AG09309 (cell line): ENCODE measurements around the gene ADAMTS10.
"Not testable (repeated sequence)": the region's sequence is repeated elsewhere in the genome, so short reads cannot be mapped to it uniquely, and the experiment has no call there.

Source experiments
- DNase-seq: peaks from one replicate; pipeline ENCODE4 v3.0.0-alpha.2; 2010; ENCODE audit warnings: low read depth
- H3K4me3 ChIP-seq: 2 replicates; pipeline ENCODE4 v1.5.1; 2011; ENCODE audit warnings: mild to moderate bottlenecking, low read depth, low read length, moderate library complexity; ENCODE audit not compliant: control insufficient read depth
- TF ChIP-seq, protein P1 (sequence below): IDR thresholded peaks from 2 replicates; pipeline ENCODE4 v1.5.1; 2011; ENCODE audit warnings: mild to moderate bottlenecking, low read depth, low read length, inconsistent platforms; ENCODE audit not compliant: insufficient read depth, control insufficient read depth; ENCODE audit errors: missing control alignments

Gene ADAMTS10

DNA sequence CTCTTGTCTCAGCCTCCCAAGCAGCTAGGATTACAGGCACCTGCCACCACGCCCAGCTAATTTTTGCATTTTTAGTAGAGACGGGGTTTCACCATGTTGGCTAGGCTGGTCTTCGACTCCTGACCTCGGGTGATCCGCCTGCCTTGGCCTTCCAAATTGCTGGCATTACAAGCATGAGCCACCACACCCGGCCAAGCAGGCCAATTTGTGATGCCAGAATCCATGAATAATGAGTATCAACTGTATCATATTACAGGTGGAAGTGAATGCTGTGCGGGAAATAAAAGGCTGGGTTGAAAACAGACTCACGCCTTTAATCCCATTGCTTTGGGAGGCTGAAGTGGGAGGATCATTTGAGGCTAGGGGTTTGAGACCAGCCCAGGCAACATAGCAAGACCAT is 16.3 kb upstream of the ADAMTS10 start:
- TF ChIP-seq, protein P1, sequence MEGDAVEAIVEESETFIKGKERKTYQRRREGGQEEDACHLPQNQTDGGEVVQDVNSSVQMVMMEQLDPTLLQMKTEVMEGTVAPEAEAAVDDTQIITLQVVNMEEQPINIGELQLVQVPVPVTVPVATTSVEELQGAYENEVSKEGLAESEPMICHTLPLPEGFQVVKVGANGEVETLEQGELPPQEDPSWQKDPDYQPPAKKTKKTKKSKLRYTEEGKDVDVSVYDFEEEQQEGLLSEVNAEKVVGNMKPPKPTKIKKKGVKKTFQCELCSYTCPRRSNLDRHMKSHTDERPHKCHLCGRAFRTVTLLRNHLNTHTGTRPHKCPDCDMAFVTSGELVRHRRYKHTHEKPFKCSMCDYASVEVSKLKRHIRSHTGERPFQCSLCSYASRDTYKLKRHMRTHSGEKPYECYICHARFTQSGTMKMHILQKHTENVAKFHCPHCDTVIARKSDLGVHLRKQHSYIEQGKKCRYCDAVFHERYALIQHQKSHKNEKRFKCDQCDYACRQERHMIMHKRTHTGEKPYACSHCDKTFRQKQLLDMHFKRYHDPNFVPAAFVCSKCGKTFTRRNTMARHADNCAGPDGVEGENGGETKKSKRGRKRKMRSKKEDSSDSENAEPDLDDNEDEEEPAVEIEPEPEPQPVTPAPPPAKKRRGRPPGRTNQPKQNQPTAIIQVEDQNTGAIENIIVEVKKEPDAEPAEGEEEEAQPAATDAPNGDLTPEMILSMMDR: no peak
- DNase-seq: no peak
- no peak overlapping the region for H3K4me3 ChIP-seq

DNA sequence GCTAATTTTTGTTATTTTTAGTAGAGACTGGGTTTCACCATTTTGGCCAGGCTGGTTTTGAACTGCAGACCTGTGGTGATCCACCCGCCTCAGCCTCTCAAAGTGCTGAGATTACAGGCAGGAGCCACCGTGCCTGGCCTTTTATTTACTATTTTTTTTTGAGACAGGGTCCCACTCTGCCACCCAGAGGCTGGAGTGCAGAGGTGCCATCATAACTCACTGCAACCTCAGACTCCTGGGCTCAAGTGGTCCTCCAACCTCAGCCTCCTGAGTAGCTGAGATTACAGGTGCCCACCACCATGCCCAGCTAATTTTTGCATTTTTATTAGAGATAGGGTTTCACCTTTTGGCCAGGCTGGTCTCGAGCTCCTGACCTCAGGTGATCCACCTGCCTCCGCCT is 12.4 kb upstream of the ADAMTS10 start:
- not testable (repeated sequence) for DNase-seq, H3K4me3 ChIP-seq
- TF ChIP-seq, protein P1: peak; percentile 23

DNA sequence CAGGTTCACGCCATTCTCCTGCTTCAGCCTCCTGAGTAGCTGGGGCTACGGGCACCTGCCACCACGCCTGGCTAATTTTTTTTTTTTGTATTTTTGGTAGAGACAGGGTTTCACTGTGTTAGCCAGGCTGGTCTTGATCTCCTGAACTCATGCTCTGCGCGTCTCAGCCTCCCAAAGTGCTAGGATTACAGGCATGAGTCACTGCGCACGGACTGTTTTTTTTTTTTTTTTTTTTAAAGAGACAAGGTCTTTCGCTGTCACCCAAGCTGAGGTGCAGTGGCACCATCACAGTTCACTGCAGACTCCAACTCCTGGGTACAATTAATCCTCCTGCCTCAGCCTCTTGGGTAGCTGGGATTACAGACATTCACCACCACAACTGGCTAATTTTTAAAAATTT is 8.2 kb upstream of the ADAMTS10 start:
- no peak for DNase-seq
- TF ChIP-seq, protein P1: no peak
- H3K4me3 ChIP-seq: no peak overlapping the region

DNA sequence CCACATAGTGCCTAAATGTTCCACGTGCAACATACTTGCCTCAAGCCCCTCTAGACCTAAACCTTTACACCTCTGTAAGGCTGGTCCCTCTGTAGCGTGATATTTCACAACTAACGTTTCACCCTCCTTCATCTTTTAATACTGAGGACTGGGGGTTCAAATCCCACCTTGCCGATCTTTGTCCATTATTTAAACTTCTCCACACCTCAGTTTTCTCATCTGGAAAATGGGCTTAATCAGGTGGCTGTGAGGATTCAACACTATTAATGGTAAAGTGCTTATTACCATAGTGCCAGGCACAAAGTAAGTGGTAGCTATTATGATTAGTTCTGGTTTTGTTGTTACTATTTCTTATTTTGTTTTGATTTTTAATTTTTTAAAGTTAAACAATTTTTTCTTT is 7.5 kb upstream of the ADAMTS10 start:
- TF ChIP-seq, protein P1: no peak
- no peak overlapping the region for H3K4me3 ChIP-seq

DNA sequence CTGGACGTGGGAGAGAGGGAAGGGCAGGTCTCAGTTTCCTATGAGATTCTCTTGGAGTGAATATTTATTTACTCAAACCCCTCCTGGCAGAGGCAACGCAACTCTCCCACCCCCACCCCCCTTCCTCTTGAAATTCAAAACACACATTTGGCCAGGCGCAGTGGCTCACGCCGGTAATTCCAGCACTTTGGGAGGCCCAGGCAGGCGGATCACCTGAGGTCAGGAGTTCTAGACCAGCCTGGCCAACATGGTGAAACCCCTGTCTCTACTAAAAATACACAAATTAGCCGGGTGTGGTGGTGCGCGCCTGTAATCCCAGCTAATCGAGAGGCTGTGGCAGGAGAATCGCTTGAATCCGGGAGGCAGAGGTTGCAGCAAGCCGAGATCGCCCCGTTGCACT is 6.8 kb upstream of the ADAMTS10 start:
- not testable (repeated sequence) for DNase-seq, H3K4me3 ChIP-seq

More for the DNA sequence above, 7.5 kb upstream of the ADAMTS10 start:
- DNase-seq: no peak

DNA sequence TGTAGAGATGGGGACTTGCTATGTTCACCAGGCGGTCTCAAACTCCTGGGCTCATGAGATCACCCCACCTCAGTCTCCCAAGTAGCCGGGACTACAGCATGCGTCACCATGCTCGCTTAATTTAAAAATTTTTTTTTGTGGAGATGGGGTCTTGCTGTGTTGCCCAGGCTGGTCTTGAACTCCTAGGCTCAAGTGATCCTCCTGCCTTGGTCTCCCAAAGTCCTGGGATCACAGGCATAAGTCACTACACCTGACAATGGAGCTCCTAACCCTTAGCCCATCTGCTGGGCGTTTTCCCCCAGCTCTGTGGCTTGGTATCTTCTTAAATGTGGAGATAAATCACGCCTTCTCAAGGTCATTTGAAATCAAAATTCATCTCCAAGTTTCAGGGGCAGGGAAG is 6.3 kb upstream of the ADAMTS10 start:
- TF ChIP-seq, protein P1: no peak

DNA sequence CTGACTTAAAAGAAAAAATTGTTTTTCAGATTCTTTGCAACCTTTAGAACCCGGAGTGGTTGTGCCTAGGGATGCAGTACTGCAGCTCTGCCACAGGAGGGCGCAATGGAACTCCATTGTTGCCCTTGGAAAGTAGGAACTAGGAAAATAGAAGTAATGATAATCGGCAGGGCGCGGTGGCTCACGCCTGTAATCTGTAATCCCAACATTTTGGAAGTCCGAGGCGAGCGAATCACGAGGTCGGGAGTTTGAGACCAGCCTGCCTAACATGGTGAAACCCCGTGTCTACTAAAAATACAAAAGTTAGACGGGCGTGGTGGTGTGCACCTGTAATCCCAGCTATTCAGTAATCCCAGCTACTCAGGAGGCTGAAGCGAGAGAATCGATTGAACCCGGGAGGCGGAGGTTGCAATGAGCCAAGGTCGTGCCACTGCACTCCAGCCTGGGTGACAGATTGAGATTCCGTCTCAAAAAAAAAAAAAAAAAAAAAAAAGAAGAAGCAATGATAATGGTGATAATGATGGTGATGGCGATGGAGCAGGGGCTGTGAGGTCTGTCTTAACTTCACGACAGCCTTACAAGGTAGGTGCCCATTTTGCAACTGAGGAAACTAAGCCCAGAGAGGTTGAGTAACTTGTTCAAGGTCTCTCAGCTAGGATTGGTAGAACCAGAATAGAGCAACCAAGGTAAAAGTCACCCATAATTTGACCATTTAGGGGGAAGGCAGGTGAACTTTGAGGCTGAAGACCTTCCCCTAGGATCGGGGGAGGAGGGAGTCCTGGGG is 5.5 kb upstream of the ADAMTS10 start:
- H3K4me3 ChIP-seq: no peak overlapping the region
- TF ChIP-seq, protein P1: peak; percentile 94
- no peak for DNase-seq

More for the DNA sequence above, 6.3 kb upstream of the ADAMTS10 start:
- DNase-seq: no peak
- no peak overlapping the region for H3K4me3 ChIP-seq
